ENCODE results near the gene ZNF423. TPM values are rescaled to one million over a fixed set of nuclear protein-coding genes. Genes with fewer than 3 reads are reported as not detected.

The ZNF423 gene
- total RNA-seq, 1 experiment from 2014 or later = 11.1 TPM

DNA sequence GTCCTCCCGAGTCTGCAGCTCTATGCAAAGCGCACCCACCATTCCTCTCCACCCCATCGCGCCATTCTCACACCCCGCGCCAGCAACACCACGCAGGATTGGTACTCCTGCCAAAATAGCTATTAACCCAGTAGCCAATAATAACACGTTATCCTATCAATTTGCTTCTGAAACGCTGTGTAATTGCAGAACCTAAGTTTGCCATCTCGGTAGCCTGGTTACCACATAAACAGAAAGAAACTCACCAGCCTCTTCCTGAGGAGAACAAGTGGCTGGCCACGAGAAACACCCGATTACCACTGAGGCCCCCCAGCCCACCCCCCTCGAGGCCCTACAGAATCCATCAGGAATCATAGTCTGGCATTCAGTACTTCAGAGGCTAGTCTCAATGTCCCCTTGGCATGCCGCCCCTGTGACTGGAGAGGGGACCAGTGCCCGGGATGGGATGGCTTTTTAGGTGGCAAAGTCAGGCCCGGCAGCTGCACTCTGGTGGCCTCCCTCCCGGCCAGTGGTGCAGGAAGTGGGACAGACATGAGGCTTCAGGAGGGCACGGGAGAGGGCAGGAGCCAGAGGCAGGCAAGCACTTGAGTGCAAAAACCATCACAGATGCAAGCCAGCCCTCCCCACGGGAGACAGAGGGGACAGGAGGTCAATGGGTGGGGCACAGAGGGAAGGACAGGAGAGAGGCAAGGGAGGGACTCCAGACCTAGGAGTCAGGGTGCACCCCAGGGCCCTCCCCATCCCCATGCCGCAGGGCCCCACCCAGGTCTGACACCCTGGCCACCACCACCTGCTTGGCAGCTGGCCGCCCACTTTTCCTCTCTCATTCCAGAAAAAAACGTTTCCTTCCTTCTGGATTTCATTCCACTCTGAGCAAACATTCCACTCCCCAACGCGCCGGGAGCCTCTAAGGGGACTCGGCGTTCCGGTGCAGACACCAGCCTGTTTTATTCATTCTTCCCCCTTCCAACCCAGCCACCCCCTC lies 192.5 kb downstream of the ZNF423 start:
- Histone ChIP-seq H3K27ac (ENCODE audit: low read depth, low read length, poor library complexity, severe bottlenecking) (no peak overlapping the region), H3K4me1 (ENCODE audit: insufficient read depth, low read length, poor library complexity, severe bottlenecking) (no peaks in the 10 kb centered on the region), H3K9me3 (ENCODE audit: low read depth, low read length, poor library complexity, severe bottlenecking) (no peaks in the 10 kb centered on the region), H3K27me3 (replicated peaks; ENCODE audit: insufficient read depth, low read depth, low read length, poor library complexity) (no peaks in the 10 kb centered on the region), H3K4me3 (ENCODE audit: low read depth, low read length, poor library complexity, severe bottlenecking) (no peak overlapping the region), H3K36me3 (ENCODE audit: insufficient read depth, low read length, poor library complexity, severe bottlenecking) (no peaks in the 10 kb centered on the region)
- TF ChIP-seq CTCF (conservative IDR thresholded peaks at IDR 0.05; ENCODE audit: low read depth, low read length) (no peak), EZH2 (IDR thresholded peaks at IDR 0.05; ENCODE audit: borderline replicate concordance, low read depth, low read length, poor library complexity, severe bottlenecking) (no peak)
- no TSS peak for BruUV-seq (replicated peaks)
- DNase-seq (ENCODE audit: low spot score) = no peak
- ChIA-PET POLR2A (ENCODE audit: low non-redundant PET) (no interaction called here), CTCF (no interaction called here)
- intact Hi-C loops (cut with micrococcal nuclease; ENCODE audit: unreplicated experiment) = no loop called here

DNA sequence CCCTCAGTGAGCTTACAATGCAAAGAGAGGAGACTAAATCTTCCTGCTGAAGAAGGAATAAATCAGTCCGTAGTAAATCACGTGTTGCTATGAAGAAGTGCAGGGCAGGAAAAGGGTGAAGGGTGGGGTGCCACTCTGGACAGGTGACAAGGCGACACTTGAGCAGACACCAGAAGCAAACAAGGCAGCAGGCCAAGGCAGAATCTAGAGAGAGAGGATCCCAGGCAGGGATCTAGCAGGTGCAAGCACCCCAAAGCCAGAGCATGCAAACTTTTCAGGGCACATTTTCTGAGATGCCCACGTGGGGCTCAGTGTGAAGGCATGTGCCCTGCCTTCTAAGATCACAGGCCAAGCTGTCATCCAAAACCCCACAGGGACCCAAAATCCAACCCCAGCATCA lies 193.3 kb downstream of the ZNF423 start:
- ChIA-PET CTCF (no interaction called here), POLR2A (ENCODE audit: low non-redundant PET) (no interaction called here)
- no peaks in the 10 kb centered on the region for H3K36me3 ChIP-seq (ENCODE audit: insufficient read depth, low read length, poor library complexity, severe bottlenecking)
- intact Hi-C loops (cut with micrococcal nuclease; ENCODE audit: unreplicated experiment) = no loop called here
- no peak overlapping the region for H3K27ac ChIP-seq (ENCODE audit: low read depth, low read length, poor library complexity, severe bottlenecking)
- H3K4me1 ChIP-seq (ENCODE audit: insufficient read depth, low read length, poor library complexity, severe bottlenecking) = no peaks in the 10 kb centered on the region
- BruUV-seq (replicated peaks) = no TSS peak
- no peak for DNase-seq (ENCODE audit: low spot score)
- TF ChIP-seq CTCF (conservative IDR thresholded peaks at IDR 0.05; ENCODE audit: low read depth, low read length) (no peak), EZH2 (IDR thresholded peaks at IDR 0.05; ENCODE audit: borderline replicate concordance, low read depth, low read length, poor library complexity, severe bottlenecking) (no peak)
- no peaks in the 10 kb centered on the region for H3K27me3 ChIP-seq (replicated peaks; ENCODE audit: insufficient read depth, low read depth, low read length, poor library complexity)
- no peak overlapping the region for H3K4me3 ChIP-seq (ENCODE audit: low read depth, low read length, poor library complexity, severe bottlenecking)
- no peaks in the 10 kb centered on the region for H3K9me3 ChIP-seq (ENCODE audit: low read depth, low read length, poor library complexity, severe bottlenecking)

GRCh38 chr16:49661465-49662187 lies 194.3 kb downstream of the ZNF423 start:
- no peak overlapping the region for H3K27ac ChIP-seq (ENCODE audit: low read depth, low read length, poor library complexity, severe bottlenecking)
- intact Hi-C loops (cut with micrococcal nuclease; ENCODE audit: unreplicated experiment) = no loop called here
- ChIA-PET CTCF (no interaction called here), POLR2A (ENCODE audit: low non-redundant PET) (no interaction called here)
- no TSS peak for BruUV-seq (replicated peaks)
- H3K4me3 ChIP-seq (ENCODE audit: low read depth, low read length, poor library complexity, severe bottlenecking) = no peak overlapping the region
- no peaks in the 10 kb centered on the region for H3K4me1 ChIP-seq (ENCODE audit: insufficient read depth, low read length, poor library complexity, severe bottlenecking)
- TF ChIP-seq CTCF (conservative IDR thresholded peaks at IDR 0.05; ENCODE audit: low read depth, low read length) (no peak), EZH2 (IDR thresholded peaks at IDR 0.05; ENCODE audit: borderline replicate concordance, low read depth, low read length, poor library complexity, severe bottlenecking) (no peak)
- DNase-seq (ENCODE audit: low spot score) = no peak
- H3K9me3 ChIP-seq (ENCODE audit: low read depth, low read length, poor library complexity, severe bottlenecking) = no peaks in the 10 kb centered on the region
- no peaks in the 10 kb centered on the region for H3K36me3 ChIP-seq (ENCODE audit: insufficient read depth, low read length, poor library complexity, severe bottlenecking)
- H3K27me3 ChIP-seq (replicated peaks; ENCODE audit: insufficient read depth, low read depth, low read length, poor library complexity) = no peaks in the 10 kb centered on the region
